Measurements from ENCODE around the gene SLC27A2.

The SLC27A2 gene

DNA sequence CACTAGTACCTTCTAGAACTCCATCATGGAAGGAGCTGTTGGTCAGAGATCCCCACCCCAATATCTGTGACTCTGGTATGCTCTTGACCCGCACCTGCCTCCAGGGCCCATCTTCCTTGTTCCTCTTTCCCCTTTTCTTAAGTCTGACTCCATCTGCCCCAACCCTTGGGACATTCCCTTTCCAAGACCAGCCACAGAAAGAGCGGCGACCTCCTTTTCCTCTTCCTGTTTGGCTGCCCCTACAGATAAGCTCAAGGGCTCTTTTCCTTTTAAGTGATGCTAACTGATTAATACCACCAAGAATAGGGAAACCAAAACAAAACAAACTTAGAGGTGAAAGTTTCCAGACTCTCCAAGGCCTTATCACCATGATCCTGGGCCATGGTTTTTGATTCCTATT, 41.0 kb upstream of the SLC27A2 start:
- TF ChIP-seq, protein P1, sequence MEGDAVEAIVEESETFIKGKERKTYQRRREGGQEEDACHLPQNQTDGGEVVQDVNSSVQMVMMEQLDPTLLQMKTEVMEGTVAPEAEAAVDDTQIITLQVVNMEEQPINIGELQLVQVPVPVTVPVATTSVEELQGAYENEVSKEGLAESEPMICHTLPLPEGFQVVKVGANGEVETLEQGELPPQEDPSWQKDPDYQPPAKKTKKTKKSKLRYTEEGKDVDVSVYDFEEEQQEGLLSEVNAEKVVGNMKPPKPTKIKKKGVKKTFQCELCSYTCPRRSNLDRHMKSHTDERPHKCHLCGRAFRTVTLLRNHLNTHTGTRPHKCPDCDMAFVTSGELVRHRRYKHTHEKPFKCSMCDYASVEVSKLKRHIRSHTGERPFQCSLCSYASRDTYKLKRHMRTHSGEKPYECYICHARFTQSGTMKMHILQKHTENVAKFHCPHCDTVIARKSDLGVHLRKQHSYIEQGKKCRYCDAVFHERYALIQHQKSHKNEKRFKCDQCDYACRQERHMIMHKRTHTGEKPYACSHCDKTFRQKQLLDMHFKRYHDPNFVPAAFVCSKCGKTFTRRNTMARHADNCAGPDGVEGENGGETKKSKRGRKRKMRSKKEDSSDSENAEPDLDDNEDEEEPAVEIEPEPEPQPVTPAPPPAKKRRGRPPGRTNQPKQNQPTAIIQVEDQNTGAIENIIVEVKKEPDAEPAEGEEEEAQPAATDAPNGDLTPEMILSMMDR (conservative IDR thresholded peaks at IDR 0.05) = no peak
- H3K27ac ChIP-seq = no peak overlapping the region

DNA sequence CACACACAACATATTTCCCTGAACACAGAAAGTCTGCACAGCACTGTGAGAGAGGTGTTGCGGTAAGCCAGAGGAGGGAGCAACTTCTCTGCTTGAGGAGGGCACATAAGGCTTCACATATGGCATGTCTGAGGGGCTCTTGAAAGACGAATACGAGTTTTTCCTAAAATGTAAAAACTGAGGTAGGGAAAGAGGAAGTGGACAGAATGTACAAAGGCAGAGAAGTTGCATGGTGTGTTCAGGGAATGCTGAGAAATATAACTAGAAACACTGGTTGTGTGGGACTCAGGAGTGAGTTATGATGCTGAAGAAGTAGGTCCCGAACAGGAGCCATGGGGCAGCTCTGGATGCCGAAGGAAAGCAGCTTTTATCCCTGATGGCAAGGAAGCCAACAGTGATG, 40.1 kb upstream of the SLC27A2 start:
- TF ChIP-seq, protein P1 (conservative IDR thresholded peaks at IDR 0.05) = no peak
- no peak overlapping the region for H3K27ac ChIP-seq

DNA sequence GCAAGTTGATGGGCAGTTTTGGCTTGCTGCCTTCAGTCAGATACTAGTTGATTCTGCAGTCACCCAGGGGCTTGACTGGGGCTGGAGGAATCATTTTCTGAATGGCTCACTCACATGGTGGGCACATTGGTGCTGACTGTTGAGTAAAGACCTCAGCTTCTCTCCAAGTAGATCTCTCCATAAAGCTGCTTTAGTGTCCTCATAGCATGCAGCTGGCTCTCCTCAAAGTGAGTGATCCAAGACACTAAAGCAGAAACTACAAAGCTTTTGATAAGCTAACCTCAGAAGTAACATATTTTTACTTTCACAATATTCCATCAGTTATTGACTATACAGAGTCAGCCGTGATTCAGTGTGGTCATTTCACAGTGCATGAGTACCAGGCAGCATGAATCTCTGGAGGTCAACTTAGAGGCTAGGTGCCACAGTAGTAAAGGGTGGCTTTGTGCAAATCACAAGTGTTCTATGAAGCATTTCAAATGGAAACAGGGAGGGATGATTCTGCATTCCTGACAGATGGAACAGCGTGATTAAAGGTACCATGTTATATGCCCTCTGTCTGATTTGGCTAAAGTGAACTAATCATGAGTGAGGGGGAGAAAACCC, 38.6 kb upstream of the SLC27A2 start:
- no peak overlapping the region for H3K27ac ChIP-seq
- TF ChIP-seq, protein P1 (conservative IDR thresholded peaks at IDR 0.05) = no peak

DNA sequence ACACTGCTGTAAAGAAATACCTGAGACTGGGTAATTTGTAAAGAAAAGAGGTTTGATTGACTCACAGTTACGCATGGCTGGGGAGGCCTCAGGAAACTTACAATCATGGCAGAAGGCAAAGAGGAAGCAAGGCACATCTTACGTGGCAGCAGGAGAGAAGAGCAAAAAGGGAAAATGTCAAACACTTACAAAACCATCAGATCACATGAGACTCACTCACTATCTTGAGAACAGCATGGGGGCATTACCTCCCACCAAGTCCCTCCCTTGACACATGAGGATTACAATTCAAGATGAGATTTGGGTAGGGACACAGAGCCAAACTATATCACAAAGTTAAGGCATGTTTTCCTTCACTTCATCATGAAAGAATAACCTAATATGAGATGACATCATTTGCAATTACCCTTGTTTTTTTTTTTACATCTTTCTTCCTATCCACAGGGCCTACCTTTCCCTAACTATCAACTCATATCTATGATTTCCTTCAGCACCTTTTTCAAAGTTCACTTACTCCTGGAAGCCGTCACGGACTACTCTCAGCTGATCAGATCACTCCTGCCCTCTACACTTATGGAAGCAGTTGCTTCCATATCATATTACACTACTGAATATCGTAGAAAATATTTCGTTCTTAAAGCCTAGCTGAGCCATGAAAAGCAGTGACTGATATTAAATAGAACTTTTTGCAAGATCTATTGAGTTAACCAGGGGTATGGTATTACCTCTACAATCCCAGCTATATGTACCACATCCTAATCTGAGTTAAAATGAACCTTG, 37.5 kb upstream of the SLC27A2 start:
- H3K27ac ChIP-seq = no peak overlapping the region
- TF ChIP-seq, protein P1 (conservative IDR thresholded peaks at IDR 0.05) = no peak

DNA sequence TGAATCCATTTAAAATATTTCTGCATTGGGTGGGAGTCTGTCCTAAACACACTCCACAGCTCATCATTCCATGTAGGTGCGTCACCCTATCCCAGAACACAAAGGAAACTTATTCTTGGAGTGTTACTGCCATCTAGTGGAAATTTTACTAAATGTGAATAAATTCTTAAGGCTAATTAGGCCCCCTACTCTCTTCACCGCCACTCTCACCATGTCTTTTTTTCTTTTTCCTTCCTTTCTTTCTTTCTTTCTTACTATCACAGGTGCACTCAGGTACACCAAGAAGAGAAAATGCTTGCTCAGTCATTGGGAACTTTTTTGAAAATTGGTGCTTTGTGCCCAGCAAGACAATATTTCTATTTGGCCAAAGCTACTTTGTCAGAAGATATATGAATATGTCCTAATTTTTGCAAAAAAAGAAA, 36.5 kb upstream of the SLC27A2 start:
- TF ChIP-seq, protein P1 (conservative IDR thresholded peaks at IDR 0.05) = peak; percentile 61
- H3K27ac ChIP-seq = peak overlapping the region; percentile 97; the same call in 1 of the 2 replicates

DNA sequence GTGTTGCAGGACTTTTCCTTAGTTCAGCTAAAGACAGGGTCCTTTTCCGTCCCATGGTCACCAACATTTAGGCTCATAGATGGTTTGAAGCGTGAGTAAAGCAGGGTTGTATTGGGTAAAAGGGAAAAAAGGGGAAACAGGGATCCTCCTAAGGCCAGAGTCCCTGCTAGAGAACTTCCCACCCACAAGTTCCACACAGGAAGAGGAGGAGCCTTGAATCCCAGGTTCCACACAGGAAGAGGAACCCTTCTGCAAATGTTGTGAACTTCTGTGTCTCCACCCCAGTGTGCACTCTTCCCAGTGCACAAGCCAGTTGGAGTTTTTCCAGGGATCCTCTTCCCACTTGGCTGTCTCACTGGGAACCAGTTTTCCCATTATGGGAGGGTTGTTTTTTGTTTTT, 35.4 kb upstream of the SLC27A2 start:
- TF ChIP-seq, protein P1 (conservative IDR thresholded peaks at IDR 0.05) = no peak
- H3K27ac ChIP-seq = peak overlapping the region; percentile 97

DNA sequence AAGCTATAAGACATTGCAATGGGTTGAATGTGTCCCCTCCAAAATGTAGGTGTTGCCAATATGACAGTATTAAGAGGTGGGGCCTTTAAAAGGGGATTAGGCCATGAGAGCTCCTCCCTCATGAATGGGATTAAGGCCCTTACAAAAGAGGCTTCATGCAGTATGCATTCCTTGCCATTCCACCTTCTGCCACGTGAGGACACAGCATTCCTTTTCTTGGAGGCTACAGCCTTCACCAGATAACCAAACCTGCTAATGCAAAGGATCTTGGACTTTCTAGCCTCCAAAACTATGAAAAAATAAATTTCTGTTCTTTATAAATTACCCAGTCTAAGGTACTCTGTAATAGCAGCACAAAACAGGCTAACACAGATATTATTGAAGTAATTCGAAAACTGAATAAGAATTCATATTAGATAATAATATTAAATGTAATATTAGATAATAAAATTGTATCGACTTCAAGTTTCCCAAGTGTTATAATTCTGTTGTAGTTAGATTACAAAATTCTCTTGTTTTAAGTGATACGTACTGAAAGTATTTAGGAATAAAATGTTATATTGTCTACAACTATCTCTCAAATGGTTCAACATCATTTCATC, 33.5 kb upstream of the SLC27A2 start:
- H3K27ac ChIP-seq = peak overlapping the region; percentile 97
- TF ChIP-seq, protein P1 (conservative IDR thresholded peaks at IDR 0.05) = peak; percentile 81

Measured in VCaP (cell line).